IPS DF 6.9 (cell line): ENCODE data around the gene C1QTNF9.
"Not testable (repeated sequence)": the region's sequence is repeated elsewhere in the genome, so short reads cannot be mapped to it uniquely, and the experiment has no call there.

ENCODE experiments used
- DNase-seq: peaks from one replicate; pipeline ENCODE4 v3.0.0-alpha.2; 2013; ENCODE audit warnings: low read depth, low spot score
- H3K27ac ChIP-seq: one replicate; pipeline ENCODE4 v1.5.1; 2013; ENCODE audit warnings: low read length, control low read depth
- H3K27me3 ChIP-seq: 2 replicates; pipeline ENCODE4 v1.6.1; 2013; ENCODE audit warnings: mild to moderate bottlenecking, low read length; ENCODE audit not compliant: control insufficient read depth, insufficient read depth
- H3K36me3 ChIP-seq: 2 replicates; pipeline ENCODE4 v1.6.1; 2013; ENCODE audit warnings: low read length; ENCODE audit not compliant: control insufficient read depth, insufficient read depth
- H3K4me1 ChIP-seq: 2 replicates; pipeline ENCODE4 v1.6.1; 2013; ENCODE audit warnings: low read length; ENCODE audit not compliant: control insufficient read depth, insufficient read depth
- H3K4me3 ChIP-seq: 2 replicates; pipeline ENCODE4 v1.5.1; 2013; ENCODE audit warnings: mild to moderate bottlenecking, low read length
- H3K9me3 ChIP-seq: 2 replicates; pipeline ENCODE4 v1.6.1; 2013; ENCODE audit warnings: low read length, inconsistent platforms; ENCODE audit not compliant: control insufficient read depth, insufficient read depth
- WGBS: extraction: QIAGEN DNeasy Blood & Tissue Kit; methylation state at CpG from one replicate; pipeline ENCODE4 v1.1.7; 2013; ENCODE audit warnings: mixed read lengths, missing lambda C conversion rate; ENCODE audit not compliant: insufficient read length, insufficient coverage; 5-methylcytosine and 5-hydroxymethylcytosine counted together

The C1QTNF9 gene

DNA sequence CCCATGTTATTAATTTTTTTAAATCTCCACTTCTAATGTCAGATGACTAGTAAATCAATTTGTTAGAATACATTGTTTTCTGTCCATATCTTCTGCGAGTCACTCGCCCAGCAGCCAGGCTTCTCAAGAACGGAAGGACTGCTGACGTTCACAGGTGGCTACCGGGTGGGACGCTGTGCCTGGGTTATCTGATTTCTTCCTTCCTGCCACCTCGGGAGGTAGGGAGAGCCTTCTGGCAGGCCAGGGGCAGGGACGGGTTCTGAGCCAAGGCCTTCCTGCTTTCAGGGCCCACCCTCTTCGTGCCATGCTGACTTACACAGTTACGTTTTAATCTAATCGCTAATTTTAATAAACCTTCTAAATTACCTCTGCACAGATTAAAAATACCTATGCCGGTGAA, 7.9 kb upstream of the C1QTNF9 start:
- no peak for DNase-seq
- peaks cover 14% of the 10 kb centered on the region; the same call in 1 of the 2 replicates for H3K36me3 ChIP-seq
- no peaks in the 10 kb centered on the region for H3K9me3 ChIP-seq
- H3K27me3 ChIP-seq: no peaks in the 10 kb centered on the region
- no peak overlapping the region for H3K4me3 ChIP-seq
- H3K27ac ChIP-seq: no peak overlapping the region
- no peaks in the 10 kb centered on the region for H3K4me1 ChIP-seq
- 100% methylated on average over 3 of the region's 12 CpGs for WGBS

DNA sequence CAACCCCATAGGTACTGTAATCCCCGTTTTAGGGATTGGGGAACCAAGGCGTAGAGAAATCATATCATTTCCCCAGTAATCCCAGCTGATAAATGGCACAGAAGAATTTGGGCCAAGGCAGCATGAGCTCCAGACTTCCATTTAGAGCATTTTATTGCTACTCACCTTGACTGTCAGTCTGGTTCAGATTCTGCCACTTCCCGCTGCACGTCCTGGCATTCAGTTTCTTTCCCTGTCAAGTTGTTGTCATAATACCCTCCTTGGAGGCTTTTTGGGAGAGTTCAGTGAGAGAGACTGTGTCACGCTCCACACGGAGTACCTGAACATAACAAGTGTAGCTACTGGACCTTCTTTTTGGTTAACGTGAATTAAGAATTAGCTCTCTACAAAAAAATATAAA, 7.5 kb upstream of the C1QTNF9 start:
- no peak for DNase-seq
- Histone ChIP-seq H3K9me3 (no peaks in the 10 kb centered on the region), H3K4me3 (no peak overlapping the region), H3K27me3 (no peaks in the 10 kb centered on the region), H3K36me3 (peaks cover 14% of the 10 kb centered on the region; the same call in 1 of the 2 replicates), H3K27ac (no peak overlapping the region), H3K4me1 (no peaks in the 10 kb centered on the region)
- WGBS: no CpG with 5 or more reads among the region's 7 CpGs

DNA sequence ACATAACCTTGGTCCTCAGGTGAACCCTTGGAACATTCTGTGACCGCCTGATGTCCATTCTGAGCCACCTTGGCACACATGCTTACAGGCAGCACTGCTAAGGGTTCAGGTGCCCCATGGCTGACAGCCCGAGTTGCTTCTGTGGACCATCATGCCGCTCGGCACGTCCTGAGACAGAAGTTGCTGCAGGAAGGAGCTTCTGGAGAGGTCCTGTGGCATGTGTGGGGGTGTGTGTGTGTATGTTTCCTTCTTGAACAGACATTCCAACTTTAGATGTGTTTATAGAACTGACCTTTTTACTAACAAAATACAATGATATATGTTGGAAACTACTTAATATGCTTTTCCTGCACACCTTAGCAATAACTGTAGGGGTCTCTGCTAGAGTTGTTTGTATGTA, 4.8 kb upstream of the C1QTNF9 start:
- Histone ChIP-seq H3K36me3 (peaks cover 7% of the 10 kb centered on the region; the same call in 1 of the 2 replicates), H3K4me1 (no peaks in the 10 kb centered on the region), H3K27ac (no peak overlapping the region), H3K9me3 (no peaks in the 10 kb centered on the region), H3K4me3 (no peak overlapping the region), H3K27me3 (no peaks in the 10 kb centered on the region)
- no CpG with 5 or more reads among the region's 5 CpGs for WGBS
- no peak for DNase-seq

DNA sequence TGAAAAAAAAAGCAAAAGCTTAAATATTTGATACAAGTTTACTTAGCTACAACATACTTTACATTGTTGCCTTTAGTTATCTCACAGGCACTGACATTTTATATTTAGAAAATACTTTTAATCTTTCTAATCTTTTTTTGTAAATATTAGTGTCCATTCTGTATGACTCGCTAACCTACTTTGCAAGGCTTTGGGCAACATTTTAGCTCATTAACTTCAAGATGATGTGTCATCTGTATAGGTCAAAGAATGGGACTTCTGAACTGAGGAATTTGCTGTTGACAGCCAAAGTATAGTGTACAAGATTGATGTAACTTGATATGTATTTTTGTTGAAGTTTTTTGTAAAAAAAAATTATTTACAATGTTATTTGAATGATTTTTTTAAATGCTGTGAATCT, 2.7 kb upstream of the C1QTNF9 start:
- Histone ChIP-seq H3K36me3 (peaks cover 7% of the 10 kb centered on the region; the same call in 1 of the 2 replicates), H3K27ac (no peak overlapping the region), H3K4me3 (no peak overlapping the region), H3K4me1 (no peaks in the 10 kb centered on the region), H3K9me3 (no peaks in the 10 kb centered on the region), H3K27me3 (no peaks in the 10 kb centered on the region)
- no peak for DNase-seq
- WGBS: no CpG with 5 or more reads among the region's 1 CpG

DNA sequence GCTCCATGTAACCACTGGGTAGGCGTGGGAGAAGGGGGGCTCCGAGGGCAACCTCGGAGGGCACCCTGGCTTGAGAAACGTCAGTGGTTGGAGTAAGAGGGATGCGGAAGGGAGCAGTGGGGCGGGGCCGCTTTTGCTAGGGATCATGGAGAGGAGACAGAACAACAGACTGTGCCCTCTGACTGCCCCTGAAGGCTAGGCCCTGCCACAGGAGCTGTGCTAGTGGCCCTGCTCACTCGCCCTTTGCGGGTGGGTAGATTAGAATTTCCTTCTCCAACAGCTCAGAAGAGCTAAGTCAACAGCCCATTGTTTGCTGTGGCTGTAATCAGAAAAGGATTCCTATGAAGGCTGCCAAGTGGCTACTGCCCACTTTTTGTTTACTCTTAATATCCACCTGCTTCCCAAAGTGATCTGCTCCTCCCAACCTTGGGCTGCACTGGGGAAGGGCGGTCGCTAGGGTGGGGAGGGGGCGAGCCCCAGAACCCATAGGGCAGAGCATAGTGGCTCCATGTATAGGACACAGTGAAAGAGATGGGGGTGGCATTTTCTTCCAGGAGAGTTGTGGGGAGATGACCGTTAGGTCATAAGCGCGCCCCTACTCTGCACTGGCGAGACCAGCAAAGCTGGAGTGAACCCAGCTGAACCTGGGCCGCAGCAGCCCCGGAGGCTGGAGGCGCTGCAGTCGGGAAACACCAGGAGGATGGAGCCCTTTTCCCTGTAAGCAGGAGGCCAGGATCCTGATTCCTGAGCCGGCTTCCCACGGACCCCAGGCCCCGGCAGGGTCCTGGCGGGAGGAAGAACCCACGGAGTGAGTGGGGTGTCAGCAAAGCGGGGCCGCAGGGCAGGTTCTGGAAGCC, 1.9 kb upstream of the C1QTNF9 start:
- Histone ChIP-seq H3K27me3 (no peaks in the 10 kb centered on the region), H3K9me3 (no peaks in the 10 kb centered on the region), H3K4me3 (no peak overlapping the region), H3K36me3 (peaks cover 7% of the 10 kb centered on the region; the same call in 1 of the 2 replicates), H3K27ac (no peak overlapping the region), H3K4me1 (no peaks in the 10 kb centered on the region)
- WGBS: no CpG with 5 or more reads among the region's 27 CpGs
- no peak for DNase-seq

DNA sequence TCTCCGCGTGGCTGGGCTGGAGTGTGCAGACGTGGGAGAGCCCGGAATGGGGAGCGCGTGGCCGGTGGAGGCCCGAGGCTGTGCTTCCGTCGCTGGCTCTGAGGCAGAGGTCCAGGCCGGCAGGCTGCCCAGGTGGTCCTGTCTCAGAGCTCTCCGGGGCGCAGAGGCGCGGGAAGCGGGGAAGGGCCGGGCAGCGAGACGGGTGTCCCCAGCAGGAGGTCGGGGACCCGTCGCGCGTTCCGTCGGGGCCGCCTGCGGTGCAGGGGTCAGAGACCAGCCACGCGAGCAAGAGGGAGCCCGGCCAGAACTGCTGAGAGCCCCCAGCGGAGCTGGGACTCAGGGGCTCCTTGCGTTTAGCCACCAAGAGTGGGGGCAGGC, 1.3 kb upstream of the C1QTNF9 start:
- Histone ChIP-seq H3K36me3 (peaks cover 4% of the 10 kb centered on the region; the same call in 1 of the 2 replicates), H3K27me3 (no peaks in the 10 kb centered on the region), H3K4me3 (no peak overlapping the region), H3K4me1 (no peaks in the 10 kb centered on the region), H3K27ac (no peak overlapping the region), H3K9me3 (no peaks in the 10 kb centered on the region)
- no CpG with 5 or more reads among the region's 33 CpGs for WGBS
- DNase-seq: no peak

DNA sequence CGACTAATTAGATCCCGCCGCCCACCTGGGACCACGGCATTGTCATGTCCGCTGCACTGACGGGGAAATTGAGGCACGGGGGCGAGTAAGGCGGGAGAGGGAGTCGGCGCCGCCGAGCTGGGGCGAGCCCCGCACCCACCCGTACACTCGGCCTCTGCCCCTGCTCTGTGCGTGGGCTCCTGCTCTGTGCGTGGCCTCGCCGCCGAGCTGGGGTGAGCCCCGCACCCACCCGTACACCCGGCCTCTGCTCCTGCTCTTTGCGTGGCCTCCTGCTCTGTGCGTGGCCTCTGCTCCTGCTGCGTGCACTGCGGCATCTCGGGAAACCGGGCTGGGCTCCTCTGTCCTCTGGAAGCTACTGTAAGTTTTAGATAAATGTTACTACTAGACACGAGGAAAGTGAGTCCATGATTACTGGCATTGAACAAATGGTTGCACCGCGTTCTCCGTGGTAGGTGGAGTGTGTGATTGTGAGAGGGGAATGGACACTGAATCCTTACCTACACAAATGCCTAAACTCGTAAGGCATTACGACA, 826 bp upstream of the C1QTNF9 start:
- no peaks in the 10 kb centered on the region for H3K4me1 ChIP-seq
- H3K27ac ChIP-seq: no peak overlapping the region
- no peaks in the 10 kb centered on the region for H3K9me3 ChIP-seq
- H3K27me3 ChIP-seq: no peaks in the 10 kb centered on the region
- no peak for DNase-seq
- no CpG with 5 or more reads among the region's 37 CpGs for WGBS
- no peak overlapping the region for H3K4me3 ChIP-seq
- H3K36me3 ChIP-seq: no peaks in the 10 kb centered on the region

DNA sequence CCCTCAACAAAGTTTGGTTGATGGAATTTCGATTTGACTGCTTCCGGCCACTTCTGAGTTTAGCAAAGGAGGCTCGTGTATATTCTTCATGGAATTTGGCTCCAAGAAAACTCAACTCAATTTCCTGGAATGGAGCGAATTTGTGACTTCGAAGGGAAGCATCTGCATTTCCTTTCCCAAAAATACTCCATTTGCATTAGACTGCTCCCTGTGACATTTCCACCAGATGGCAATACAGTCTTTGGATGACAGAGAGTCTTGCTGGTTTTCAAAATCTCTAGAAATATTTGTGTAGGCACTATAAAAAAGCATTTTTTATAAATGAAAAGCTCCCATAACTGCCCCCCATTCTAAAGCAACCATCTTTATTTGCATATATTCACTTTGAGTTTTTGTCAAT, 4.1 kb downstream of the C1QTNF9 start:
- Histone ChIP-seq H3K36me3 (no peaks in the 10 kb centered on the region), H3K4me3 (no peak overlapping the region), H3K27me3 (no peaks in the 10 kb centered on the region), H3K4me1 (no peaks in the 10 kb centered on the region), H3K27ac (no peak overlapping the region), H3K9me3 (no peaks in the 10 kb centered on the region)
- no peak for DNase-seq
- WGBS: no CpG with 5 or more reads among the region's 5 CpGs

DNA sequence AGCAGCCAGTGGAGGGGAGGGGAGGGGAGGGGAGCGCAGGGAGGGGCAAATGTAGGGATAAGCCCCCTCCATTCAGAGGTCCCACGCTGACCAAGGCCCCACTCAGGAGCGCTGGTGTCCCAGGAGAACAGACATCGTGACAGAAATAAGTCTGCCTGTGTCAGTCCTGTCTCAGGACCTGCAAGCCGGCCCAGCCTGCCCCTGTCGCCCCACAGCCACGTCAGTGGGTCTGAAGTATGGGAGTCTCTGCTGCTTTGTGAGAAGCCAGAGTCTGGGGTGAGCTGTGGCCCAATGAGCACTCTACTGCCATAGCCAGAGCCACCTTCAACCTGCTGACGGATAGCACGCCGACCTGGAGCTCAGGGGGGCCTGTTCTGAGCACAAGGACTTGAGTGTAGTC, 8.5 kb downstream of the C1QTNF9 start:
- not testable (repeated sequence) for H3K9me3 ChIP-seq, H3K4me1 ChIP-seq

DNA sequence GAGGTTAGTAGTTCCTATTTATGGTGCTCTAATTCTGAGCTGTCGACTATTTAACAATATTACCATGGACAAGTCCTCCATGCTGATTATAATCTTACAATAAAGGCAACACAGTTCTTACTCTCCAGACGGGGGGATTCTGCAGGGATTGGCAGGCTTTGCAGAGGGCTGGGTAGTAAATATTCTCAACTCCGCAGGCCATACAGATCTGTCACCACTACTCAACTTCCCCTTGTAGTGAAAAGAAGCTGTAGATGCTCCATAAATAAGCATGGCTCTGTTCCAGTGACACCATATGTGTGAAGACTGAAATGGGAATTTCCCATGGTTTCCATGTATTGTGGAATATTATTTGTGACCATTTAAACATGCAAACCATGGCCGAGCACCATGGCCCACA, 9.5 kb downstream of the C1QTNF9 start:
- H3K9me3 ChIP-seq, DNase-seq, H3K4me3 ChIP-seq, H3K27me3 ChIP-seq, H3K36me3 ChIP-seq, H3K27ac ChIP-seq, H3K4me1 ChIP-seq: not testable (repeated sequence)
- no CpG with 5 or more reads among the region's 4 CpGs for WGBS

More for the DNA sequence above, 8.5 kb downstream of the C1QTNF9 start:
- H3K27me3 ChIP-seq, H3K36me3 ChIP-seq, H3K27ac ChIP-seq, DNase-seq, H3K4me3 ChIP-seq: not testable (repeated sequence)
- no CpG with 5 or more reads among the region's 10 CpGs for WGBS

DNA sequence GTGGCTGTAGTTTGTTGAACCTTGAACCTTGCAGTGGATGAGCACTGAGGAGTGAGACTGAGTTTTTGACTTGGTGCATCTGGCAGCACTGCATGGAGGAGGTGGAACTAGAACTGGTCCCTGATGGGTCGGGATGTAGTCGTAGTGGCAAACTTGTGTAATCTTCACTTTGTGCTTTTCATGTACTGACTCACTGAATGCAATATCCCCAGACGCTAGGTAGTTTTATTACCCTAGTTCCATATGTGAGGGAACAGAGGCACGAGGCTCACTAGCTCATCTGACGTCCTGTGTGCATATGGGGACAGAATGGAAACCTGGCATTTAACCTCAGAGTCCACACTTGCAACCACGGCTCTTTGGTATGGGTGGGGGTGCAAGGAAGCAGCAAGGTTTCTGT, 10.3 kb downstream of the C1QTNF9 start:
- not testable (repeated sequence) for H3K27ac ChIP-seq, H3K36me3 ChIP-seq, H3K4me1 ChIP-seq, H3K4me3 ChIP-seq, DNase-seq, H3K27me3 ChIP-seq, H3K9me3 ChIP-seq
- no CpG with 5 or more reads among the region's 6 CpGs for WGBS
